ENCODE results near the gene MYL5. TPM values are rescaled to one million over a fixed set of nuclear protein-coding genes. Genes with fewer than 3 reads are reported as not detected.

The MYL5 gene
- total RNA-seq, 1 donor from 2014 or later: 2.9 TPM

GRCh38 chr4:679104-679481 is 4.8 kb downstream of the MYL5 start:
- no peaks in the 10 kb centered on the region for H3K27me3 ChIP-seq (ENCODE audit: control insufficient read depth, insufficient read depth, low read length)
- no peaks in the 10 kb centered on the region for H3K36me3 ChIP-seq (ENCODE audit: control insufficient read depth, insufficient read depth, low read length)
- FAIRE-seq (no peak), DNase-seq (ENCODE audit: low read depth) (no peak)
- H3K4me3 ChIP-seq (ENCODE audit: low read depth, low read length): no peak overlapping the region
- TF ChIP-seq CTCF (IDR thresholded peaks at IDR 0.05; ENCODE audit: insufficient read depth, low read length, severe bottlenecking): no peak

- FAIRE-seq (no peak), DNase-seq (ENCODE audit: low read depth) (no peak)
- H3K4me3 ChIP-seq (ENCODE audit: low read depth, low read length): no peak overlapping the region
- H3K36me3 ChIP-seq (ENCODE audit: control insufficient read depth, insufficient read depth, low read length): no peaks in the 10 kb centered on the region
- H3K27me3 ChIP-seq (ENCODE audit: control insufficient read depth, insufficient read depth, low read length): no peaks in the 10 kb centered on the region
- no peak for TF ChIP-seq CTCF (IDR thresholded peaks at IDR 0.05; ENCODE audit: insufficient read depth, low read length, severe bottlenecking)
Measured at GRCh38 chr4:679629-680028, 5.3 kb downstream of the MYL5 start.

GRCh38 chr4:680091-680490 is 5.7 kb downstream of the MYL5 start:
- TF ChIP-seq CTCF (IDR thresholded peaks at IDR 0.05; ENCODE audit: insufficient read depth, low read length, severe bottlenecking): no peak
- Histone ChIP-seq H3K4me3 (ENCODE audit: low read depth, low read length) (no peak overlapping the region), H3K36me3 (ENCODE audit: control insufficient read depth, insufficient read depth, low read length) (no peaks in the 10 kb centered on the region), H3K27me3 (ENCODE audit: control insufficient read depth, insufficient read depth, low read length) (no peaks in the 10 kb centered on the region)
- no peak for FAIRE-seq
- DNase-seq (ENCODE audit: low read depth): no peak

GRCh38 chr4:680551-680927 is 6.2 kb downstream of the MYL5 start:
- DNase-seq (ENCODE audit: low read depth): peak; percentile 13
- FAIRE-seq: no peak
- Histone ChIP-seq H3K36me3 (ENCODE audit: control insufficient read depth, insufficient read depth, low read length) (no peaks in the 10 kb centered on the region), H3K27me3 (ENCODE audit: control insufficient read depth, insufficient read depth, low read length) (no peaks in the 10 kb centered on the region), H3K4me3 (ENCODE audit: low read depth, low read length) (peak overlapping the region; percentile 38)
- no peak for TF ChIP-seq CTCF (IDR thresholded peaks at IDR 0.05; ENCODE audit: insufficient read depth, low read length, severe bottlenecking)

GRCh38 chr4:680928-681645 is 6.7 kb downstream of the MYL5 start:
- H3K27me3 ChIP-seq (ENCODE audit: control insufficient read depth, insufficient read depth, low read length): no peaks in the 10 kb centered on the region
- no peak for DNase-seq (ENCODE audit: low read depth)
- FAIRE-seq: no peak

More at GRCh38 chr4:680928-681645, 6.7 kb downstream of the MYL5 start:
- Histone ChIP-seq H3K36me3 (ENCODE audit: control insufficient read depth, insufficient read depth, low read length) (no peaks in the 10 kb centered on the region), H3K4me3 (ENCODE audit: low read depth, low read length) (peak overlapping the region; percentile 38)
- no peak for TF ChIP-seq CTCF (IDR thresholded peaks at IDR 0.05; ENCODE audit: insufficient read depth, low read length, severe bottlenecking)

Data from bronchial epithelial cell (primary cell).